OCI-LY7 (cell line): ENCODE measurements around the gene SEM1.
"Not testable (repeated sequence)": the region's sequence is repeated elsewhere in the genome, so short reads cannot be mapped to it uniquely, and the experiment has no call there.

Source experiments
- CTCF ChIP-seq: fragments of 200-600 bp; sonication (generic); conservative IDR thresholded peaks from 2 replicates; pipeline ENCODE4 v1.5.1; 2014; ENCODE audit warnings: mild to moderate bottlenecking, antibody characterized with exemption, low read length, moderate library complexity, mixed read lengths
- EZH2phosphoT487 ChIP-seq: fragments of 200-600 bp; sonication (generic); IDR thresholded peaks from 2 replicates; pipeline ENCODE4 v1.6.1; 2018; ENCODE audit warnings: low read depth, borderline replicate concordance, mild to moderate bottlenecking, mixed run types, antibody characterized with exemption, low read length, moderate library complexity, mixed read lengths

- not testable (repeated sequence) for TF ChIP-seq CTCF, EZH2phosphoT487
These were observed 48.2 kb upstream of the SEM1 start for GRCh38 chr7:96757880-96758279.
